Esophagus (tissue), 2 donors: Measurements from ENCODE around the gene AGL. TPM values are rescaled to one million over a fixed set of nuclear protein-coding genes. Genes with fewer than 3 reads are reported as not detected.

Experiments used
- H3K27ac ChIP-seq, 2 donors: one replicate each; pipeline ENCODE4 v1.5.1; 2013; ENCODE audit warnings: low read depth in 2 of 2, mild to moderate bottlenecking in 2 of 2, inconsistent platforms in 1 of 2, low read length in 1 of 2, moderate library complexity in 1 of 2
- H3K27me3 ChIP-seq, 2 donors: one replicate each; pipeline ENCODE4 v1.6.1; 2013; ENCODE audit warnings: low read length in 2 of 2, control low read depth in 1 of 2, mild to moderate bottlenecking in 1 of 2; ENCODE audit not compliant: insufficient read depth in 2 of 2, control insufficient read depth in 1 of 2
- H3K36me3 ChIP-seq, 2 donors: one replicate each; pipeline ENCODE4 v1.6.1; 2013; ENCODE audit warnings: low read length in 1 of 2; ENCODE audit not compliant: control insufficient read depth in 2 of 2, insufficient read depth in 2 of 2
- H3K4me1 ChIP-seq, 2 donors: one replicate each; pipeline ENCODE4 v1.6.1; 2013; ENCODE audit warnings: low read length in 1 of 2; ENCODE audit not compliant: control insufficient read depth in 2 of 2, insufficient read depth in 2 of 2
- H3K4me3 ChIP-seq, 2 donors: one replicate each; pipeline ENCODE4 v1.5.1; 2013; ENCODE audit warnings: low read length in 2 of 2, mild to moderate bottlenecking in 2 of 2, low read depth in 1 of 2, moderate library complexity in 1 of 2
- H3K9me3 ChIP-seq, 2 donors: one replicate each; pipeline ENCODE4 v1.6.1; 2013; ENCODE audit warnings: mild to moderate bottlenecking in 2 of 2, low read depth in 1 of 2, low read length in 1 of 2, moderate library complexity in 1 of 2; ENCODE audit not compliant: control insufficient read depth in 2 of 2, insufficient read depth in 1 of 2
- WGBS, 2 donors: extraction: QIAGEN DNeasy Blood & Tissue Kit; methylation state at CpG; one replicate each; pipeline ENCODE4 v1.1.7; 2013; 5-methylcytosine and 5-hydroxymethylcytosine counted together
- polyA plus RNA-seq, 2 donors: library from polyadenylated mRNA; stranded (reverse); fragments of 200-250 nt; gene quantifications; one replicate each; pipeline ENCODE4 v1.2.3, GENCODE V29; 2013
- donor health status: healthy with polysubstance abuse.
- donor health status: Bipolar disorder and iron deficiency.

The AGL gene
- polyA plus RNA-seq, 2 donors: 7.2 to 8.9 TPM

DNA sequence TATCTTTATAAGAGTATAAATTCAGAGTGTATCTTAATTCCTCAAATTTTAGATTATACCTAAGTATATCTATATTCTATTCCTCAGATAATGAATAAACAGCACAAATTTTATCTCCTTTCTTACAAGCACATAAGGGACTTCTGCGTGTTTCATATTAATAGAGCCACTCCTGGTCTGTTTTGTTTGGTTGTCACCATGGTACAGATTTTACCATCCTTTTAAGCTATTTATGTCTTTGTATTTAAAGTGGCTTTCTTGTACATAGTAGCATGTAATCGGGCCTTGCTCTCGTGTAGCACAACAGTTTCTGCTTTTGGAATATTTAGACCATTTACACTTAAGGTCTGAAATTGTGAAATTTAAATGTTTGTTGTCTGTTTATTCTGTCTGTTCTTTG lies 67.1 kb downstream of the AGL start:
- 77 to 80% methylated on average over 3 of the region's 3 CpGs for WGBS, 2 donors
- Histone ChIP-seq H3K4me1 (no peaks in the 10 kb centered on the region), H3K4me3 (no peak overlapping the region), H3K27ac (no peak overlapping the region), H3K9me3 (no peaks in the 10 kb centered on the region), H3K36me3 (no peaks in the 10 kb centered on the region), H3K27me3 (no peaks in the 10 kb centered on the region)

DNA sequence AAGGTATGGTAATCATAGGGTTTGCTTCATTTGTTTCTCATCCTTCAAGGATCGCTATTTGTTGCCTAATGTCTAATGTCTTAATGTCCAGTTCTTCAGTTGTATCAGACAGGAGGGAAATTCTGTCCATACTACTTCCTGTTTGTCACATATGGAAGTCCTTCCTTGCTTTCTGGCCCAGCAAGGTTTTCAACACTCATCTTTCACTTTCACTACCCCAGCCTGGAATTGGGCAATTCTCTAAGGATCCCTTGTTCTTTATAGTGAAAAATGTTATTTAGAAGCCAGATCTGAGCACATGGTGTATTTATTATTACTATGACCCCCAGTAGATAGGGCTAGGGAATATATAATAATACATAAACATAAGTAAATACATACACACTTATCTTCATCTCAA lies 69.1 kb downstream of the AGL start:
- 88 to 92% methylated on average over 1 of the region's 1 CpG for WGBS, 2 donors
- H3K4me1 ChIP-seq: no peaks in the 10 kb centered on the region
- H3K36me3 ChIP-seq: no peaks in the 10 kb centered on the region
- no peak overlapping the region for H3K4me3 ChIP-seq
- no peak overlapping the region for H3K27ac ChIP-seq
- H3K9me3 ChIP-seq: no peaks in the 10 kb centered on the region
- no peaks in the 10 kb centered on the region for H3K27me3 ChIP-seq

DNA sequence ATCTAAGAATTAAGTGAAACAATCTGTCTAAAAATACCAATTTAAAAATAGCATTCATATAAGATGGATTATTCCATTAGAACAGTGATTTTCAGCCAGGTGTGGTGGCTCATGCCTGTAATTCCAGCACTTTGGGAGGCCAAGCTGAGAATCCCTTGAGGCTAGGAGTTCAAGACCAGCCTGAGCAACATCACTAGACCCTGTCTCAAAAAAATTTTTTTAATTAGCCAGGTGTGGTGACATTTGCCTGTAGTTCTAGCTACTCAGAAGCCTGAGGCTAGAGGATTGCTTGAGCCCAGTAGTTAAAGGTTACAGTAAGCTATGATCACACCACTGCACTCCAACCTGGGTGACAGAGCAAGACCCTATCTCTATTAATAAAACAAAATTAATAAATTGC lies 84.6 kb downstream of the AGL start:
- H3K4me3 ChIP-seq: no peak overlapping the region
- H3K27me3 ChIP-seq: no peaks in the 10 kb centered on the region
- H3K36me3 ChIP-seq: no peaks in the 10 kb centered on the region
- H3K9me3 ChIP-seq: no peaks in the 10 kb centered on the region
- H3K4me1 ChIP-seq: no peaks in the 10 kb centered on the region
- H3K27ac ChIP-seq: no peak overlapping the region

DNA sequence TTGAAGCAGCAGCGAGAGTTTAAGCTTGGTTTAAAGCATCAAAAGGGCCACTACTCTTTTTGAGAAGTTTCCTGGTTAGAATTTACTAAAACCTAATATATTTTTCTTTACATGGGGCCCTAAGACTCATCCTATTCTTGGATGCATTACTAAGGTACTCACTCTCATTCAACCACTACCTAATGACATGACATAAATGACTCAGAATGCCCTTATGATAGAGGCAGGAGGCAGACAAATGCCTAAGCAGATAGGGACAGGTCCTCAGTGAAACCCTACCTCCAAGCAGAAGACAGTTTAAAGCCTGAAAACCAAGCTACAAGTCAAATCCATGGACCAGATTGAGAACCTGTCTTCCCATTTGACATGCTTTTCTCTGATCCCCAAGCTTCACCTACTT lies 85.4 kb downstream of the AGL start:
- 84 to 88% methylated on average over 1 of the region's 1 CpG for WGBS, 2 donors

DNA sequence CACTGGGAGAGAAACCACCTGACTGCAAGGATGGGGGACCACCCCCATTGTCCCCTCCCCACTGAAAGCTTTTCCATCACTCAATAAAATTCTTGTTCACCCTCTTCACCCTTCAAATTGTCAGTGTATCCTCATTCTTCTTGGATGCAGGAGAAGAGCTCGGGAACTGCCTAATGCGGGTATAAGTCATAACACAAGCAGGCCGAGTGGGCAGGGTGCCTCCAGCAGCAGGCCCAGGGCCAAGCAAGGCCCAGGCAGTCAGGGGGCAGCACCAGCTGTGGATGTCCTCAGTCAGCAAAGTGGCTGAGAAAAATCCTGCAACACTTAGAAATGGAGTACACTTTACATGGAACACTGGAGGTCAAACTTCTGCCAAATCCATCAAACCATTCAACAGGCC lies 85.9 kb downstream of the AGL start:
- no peaks in the 10 kb centered on the region for H3K9me3 ChIP-seq
- no peaks in the 10 kb centered on the region for H3K36me3 ChIP-seq
- no peaks in the 10 kb centered on the region for H3K4me1 ChIP-seq
- H3K27ac ChIP-seq: no peak overlapping the region
- H3K27me3 ChIP-seq: no peaks in the 10 kb centered on the region
- 90 to 96% methylated on average over 3 of the region's 3 CpGs for WGBS, 2 donors
- no peak overlapping the region for H3K4me3 ChIP-seq

More for the DNA sequence above, 85.4 kb downstream of the AGL start:
- Histone ChIP-seq H3K9me3 (no peaks in the 10 kb centered on the region), H3K27me3 (no peaks in the 10 kb centered on the region), H3K36me3 (no peaks in the 10 kb centered on the region), H3K4me3 (no peak overlapping the region), H3K4me1 (no peaks in the 10 kb centered on the region), H3K27ac (no peak overlapping the region)

DNA sequence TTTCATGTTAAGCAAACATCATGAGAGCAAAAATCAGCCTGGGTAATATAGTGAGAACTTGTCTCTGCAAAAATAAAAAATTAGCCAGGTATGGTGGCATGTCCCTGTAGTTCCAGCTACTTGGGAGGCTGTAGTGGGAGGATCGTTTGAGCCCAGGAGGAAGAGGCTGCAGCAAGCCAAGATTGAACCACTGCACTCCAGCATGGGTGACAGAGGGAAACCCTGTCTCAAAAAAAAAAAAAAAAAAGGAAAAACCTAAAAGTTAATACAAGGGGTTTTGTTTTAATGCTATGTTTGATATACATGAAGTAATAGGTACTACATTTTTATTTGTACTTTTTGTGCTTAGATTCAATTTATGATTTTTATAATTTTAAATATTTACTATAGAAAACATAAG lies 92.6 kb downstream of the AGL start:
- no peaks in the 10 kb centered on the region for H3K27me3 ChIP-seq
- H3K36me3 ChIP-seq: no peaks in the 10 kb centered on the region
- no peaks in the 10 kb centered on the region for H3K4me1 ChIP-seq
- H3K4me3 ChIP-seq: no peak overlapping the region
- no peak overlapping the region for H3K27ac ChIP-seq
- 79 to 85% methylated on average over 1 of the region's 1 CpG for WGBS, 2 donors
- no peaks in the 10 kb centered on the region for H3K9me3 ChIP-seq

DNA sequence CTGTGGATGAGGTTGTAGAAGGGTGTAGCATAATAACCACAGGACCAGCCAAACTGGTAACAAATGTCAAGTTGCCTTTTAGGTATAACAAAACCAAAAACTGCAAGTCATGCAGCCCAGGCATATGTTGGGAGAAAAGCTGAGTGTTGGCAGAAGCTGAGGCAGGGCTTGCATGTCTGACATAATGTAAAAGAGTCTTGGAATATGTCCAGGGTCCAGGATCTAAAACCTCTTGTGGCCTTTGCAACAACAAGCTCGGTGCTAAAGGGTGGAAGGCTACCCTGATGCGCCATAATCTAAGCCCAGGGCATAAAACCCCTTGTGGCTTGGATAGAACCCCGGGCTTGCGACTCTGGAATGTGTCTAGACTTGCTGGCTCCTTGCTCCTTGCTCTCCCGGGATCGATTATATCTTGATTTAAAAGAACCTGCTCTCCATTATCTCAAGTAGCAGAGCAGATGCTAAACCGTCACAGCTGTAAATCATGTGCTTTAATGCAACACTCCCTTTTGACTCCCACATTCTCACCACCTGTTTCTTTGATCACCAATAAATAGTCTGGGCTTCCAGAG lies 93.1 kb downstream of the AGL start:
- no peak overlapping the region for H3K4me3 ChIP-seq
- H3K36me3 ChIP-seq: no peaks in the 10 kb centered on the region
- H3K4me1 ChIP-seq: no peaks in the 10 kb centered on the region
- no peaks in the 10 kb centered on the region for H3K27me3 ChIP-seq
- 29 to 43% methylated on average over 7 of the region's 7 CpGs for WGBS, 2 donors
- H3K9me3 ChIP-seq: no peaks in the 10 kb centered on the region
- H3K27ac ChIP-seq: no peak overlapping the region

DNA sequence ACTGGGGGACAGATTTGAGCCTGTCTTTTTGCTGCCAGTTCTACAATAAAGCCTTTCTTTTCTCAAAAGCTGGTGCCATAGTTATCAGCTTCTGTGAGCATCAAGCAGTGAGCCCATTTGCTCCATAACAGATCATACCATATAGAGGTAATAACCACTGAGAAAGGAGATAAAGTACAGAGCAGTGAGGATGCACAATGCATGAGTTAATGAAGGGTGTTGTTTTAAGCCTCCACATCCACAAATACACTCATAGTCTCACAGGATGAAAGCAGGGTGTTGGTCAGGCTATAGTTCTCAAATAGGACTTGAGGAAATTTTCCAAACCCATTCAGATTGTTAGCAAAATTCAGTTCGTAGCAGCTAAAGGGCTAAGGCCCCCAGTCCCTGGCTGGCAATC lies 94.0 kb downstream of the AGL start:
- WGBS, 2 donors: 89 to 96% methylated on average over 1 of the region's 1 CpG
- no peak overlapping the region for H3K27ac ChIP-seq
- H3K36me3 ChIP-seq: no peaks in the 10 kb centered on the region
- H3K4me3 ChIP-seq: no peak overlapping the region
- H3K9me3 ChIP-seq: no peaks in the 10 kb centered on the region
- H3K4me1 ChIP-seq: no peaks in the 10 kb centered on the region
- H3K27me3 ChIP-seq: no peaks in the 10 kb centered on the region

DNA sequence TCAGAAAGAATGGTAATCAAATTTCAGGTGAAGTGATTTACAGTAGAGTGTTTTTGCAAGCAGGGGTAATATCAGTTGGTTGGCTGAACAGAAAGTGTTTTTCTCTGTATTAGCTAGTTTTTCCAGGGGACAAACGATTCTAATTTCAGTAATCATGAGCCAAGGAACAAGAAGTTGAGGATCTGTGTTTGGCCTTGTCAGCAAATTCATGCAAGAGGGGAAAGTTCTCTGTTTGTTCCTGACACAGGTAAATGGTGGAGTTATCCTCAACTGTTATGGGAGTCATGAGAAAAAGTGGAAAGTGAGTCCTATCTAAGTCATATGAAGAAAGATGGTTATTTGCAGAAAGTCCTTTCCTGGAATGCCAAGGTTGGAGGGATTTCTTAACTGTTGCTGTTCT lies 95.0 kb downstream of the AGL start:
- Histone ChIP-seq H3K27ac (no peak overlapping the region), H3K36me3 (no peaks in the 10 kb centered on the region), H3K9me3 (no peaks in the 10 kb centered on the region), H3K4me3 (no peak overlapping the region), H3K27me3 (no peaks in the 10 kb centered on the region), H3K4me1 (no peaks in the 10 kb centered on the region)
- 73 to 90% methylated on average over 1 of the region's 1 CpG for WGBS, 2 donors

DNA sequence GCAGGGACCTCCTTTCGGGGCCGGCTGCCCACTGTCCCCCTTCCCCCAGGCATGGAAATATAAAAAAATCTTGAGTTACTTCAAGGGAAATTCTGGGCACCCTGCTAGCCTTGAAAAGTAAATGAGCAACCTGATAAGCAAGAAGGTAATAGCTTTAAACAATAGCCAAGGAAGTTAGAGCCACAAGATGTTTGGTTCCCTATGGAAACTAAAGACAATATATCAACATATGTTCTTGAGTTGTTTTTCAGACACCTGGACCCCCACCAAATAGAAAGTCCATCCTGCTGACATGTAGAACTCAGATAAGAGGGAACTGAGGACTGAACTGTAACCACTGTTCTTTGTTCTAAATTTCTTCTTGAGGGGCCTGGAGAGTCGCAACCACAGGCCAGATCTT lies 100.3 kb downstream of the AGL start:
- no peak overlapping the region for H3K27ac ChIP-seq
- no peaks in the 10 kb centered on the region for H3K4me1 ChIP-seq
- H3K27me3 ChIP-seq: no peaks in the 10 kb centered on the region
- H3K9me3 ChIP-seq: no peaks in the 10 kb centered on the region
- no peaks in the 10 kb centered on the region for H3K36me3 ChIP-seq
- whole genome bisulfite sequencing, 2 donors: 76 to 81% methylated on average over 3 of the region's 3 CpGs
- no peak overlapping the region for H3K4me3 ChIP-seq
